GM10248 (cell line): ENCODE results near the gene PLXNA3.

Source experiments
- CTCF ChIA-PET: fragments of 300-600 bp; sonication (Branson Sonifier 250); formaldehyde crosslinking; extraction: SDS; loops from one replicate; lab custom pipeline; 2021; ENCODE audit warnings: antibody characterized with exemption; lab: Yijun Ruan, JAX
- POLR2A ChIA-PET: fragments of 350-650 bp; sonication (Branson Sonifier 250); formaldehyde crosslinking; extraction: SDS; loops from one replicate; lab custom pipeline; 2020; ENCODE audit warnings: antibody characterized with exemption; lab: Yijun Ruan, JAX
- DNase-seq: peaks from one replicate; pipeline ENCODE4 v3.0.0; 2012; ENCODE audit errors: extremely low spot score
- CTCF ChIP-seq: IDR thresholded peaks from 2 replicates; pipeline ENCODE4 v1.5.1; 2012; ENCODE audit warnings: mild to moderate bottlenecking, low read depth; ENCODE audit errors: extremely low read depth, missing control alignments, control extremely low read depth

The PLXNA3 gene

GRCh38 chrX:154458116-154458953, at the start of gene PLXNA3:
PLXNA3 (plus strand) TSS chrX:154458281; CDS start chrX:154460184, 1,903 bp downstream.
- DNase-seq: peak; percentile 80
- CTCF ChIA-PET: no interaction called here
- no peak for TF ChIP-seq CTCF
- POLR2A ChIA-PET: interaction anchor here (1.3 kb wide), 1 partner anchor 56 kb away, joined by 3 read pairs; no protein-coding TSS in a partner anchor

- POLR2A ChIA-PET: no interaction called here
These were observed 49.3 kb upstream of the PLXNA3 start for GRCh38 chrX:154408659-154409221.

GRCh38 chrX:154409222-154409871, 48.7 kb upstream of the PLXNA3 start, which contains the start of gene DNASE1L1:
DNASE1L1 (minus strand) TSS chrX:154409254; CDS start chrX:154405568, 3,686 bp downstream.
- no peak for TF ChIP-seq CTCF
- DNase-seq: peak; percentile 75
- ChIA-PET CTCF (no interaction called here), POLR2A (no interaction called here)

More at GRCh38 chrX:154408659-154409221, 49.3 kb upstream of the PLXNA3 start:
- no peak for TF ChIP-seq CTCF
- DNase-seq: no peak
- CTCF ChIA-PET: no interaction called here

- CTCF ChIA-PET: interaction anchor here (1.3 to 2.4 kb wide), 4 partner anchors 9 to 39 kb away, joined by 3 to 12 read pairs (median 4); partner anchors contain the start of genes ATP6AP1 and RPL10
- no peak for TF ChIP-seq CTCF
- DNase-seq: peak; percentile 72
- POLR2A ChIA-PET: interaction anchor here (1.0 kb wide), 1 partner anchor 12 kb away, joined by 3 read pairs; no protein-coding TSS in a partner anchor
These were observed 46.1 kb upstream of the PLXNA3 start for GRCh38 chrX:154411981-154412340.

GRCh38 chrX:154412468-154412867, 45.6 kb upstream of the PLXNA3 start:
- POLR2A ChIA-PET: interaction anchor here (1.0 kb wide), 1 partner anchor 13 kb away, joined by 3 read pairs; no protein-coding TSS in a partner anchor
- TF ChIP-seq CTCF: no peak
- CTCF ChIA-PET: interaction anchor here (1.3 to 2.4 kb wide), 4 partner anchors 9 to 39 kb away, joined by 3 to 12 read pairs (median 4); partner anchors contain the start of genes ATP6AP1 and RPL10
- DNase-seq: no peak

GRCh38 chrX:154413142-154413541, 44.9 kb upstream of the PLXNA3 start:
- ChIA-PET CTCF (no interaction called here), POLR2A (no interaction called here)
- DNase-seq: no peak
- TF ChIP-seq CTCF: no peak
